ENCODE results near the gene SOX8. TPM values are rescaled to one million over a fixed set of nuclear protein-coding genes. Genes with fewer than 3 reads are reported as not detected.

Gene SOX8
- total RNA-seq, 1 experiment from 2014 or later = 5.2 TPM

GRCh38 chr16:964356-965035 is 17.1 kb upstream of the SOX8 start (continued):
- TF ChIP-seq ELF1 (IDR thresholded peaks at IDR 0.05; ENCODE audit: borderline replicate concordance, low read depth) (no peak), EZH2phosphoT487 (IDR thresholded peaks at IDR 0.05; ENCODE audit: borderline replicate concordance) (no peak), POLR2AphosphoS5 (IDR thresholded peaks at IDR 0.05; ENCODE audit: low read depth, low read length) (no peak)

GRCh38 chr16:965036-965395 is 16.6 kb upstream of the SOX8 start:
- CTCF ChIA-PET = no interaction called here

More at GRCh38 chr16:965036-965395, 16.6 kb upstream of the SOX8 start:
- Histone ChIP-seq H4K20me1 (ENCODE audit: insufficient read depth) (no peaks in the 10 kb centered on the region), H3K9me3 (ENCODE audit: control insufficient read depth in 1 of 2, insufficient read depth in 1 of 2, low read depth in 1 of 2, low read length in 2 of 2) (no peaks in the 10 kb centered on the region; a peak in 1 of 4 replicates), H3K27me3 (ENCODE audit: insufficient read depth, low read length) (no peaks in the 10 kb centered on the region), H3K4me1 (ENCODE audit: control insufficient read depth in 1 of 2, insufficient read depth in 2 of 2, low read length in 2 of 2) (peaks cover 14 to 16% of the 10 kb centered on the region in 2 experiments), H3K9ac (ENCODE audit: low read length) (no peak overlapping the region), H3K79me2 (ENCODE audit: insufficient read depth, low read length) (peaks cover 8% of the 10 kb centered on the region; the same call in 1 of the 2 replicates), H3K4me3 (replicated peaks in 1 of 2; ENCODE audit: low read depth in 1 of 2, low read length in 2 of 2) (no peak overlapping the region), H3K4me2 (ENCODE audit: low read length) (no peak overlapping the region), H3K9me2 (ENCODE audit: insufficient read depth) (no peaks in the 10 kb centered on the region), H3K36me3 (ENCODE audit: control insufficient read depth in 1 of 2, insufficient read depth in 2 of 2, low read length in 2 of 2) (peaks cover 0 to 10% of the 10 kb centered on the region in 2 experiments; a peak in 1 of 4 replicates), H3K27ac (ENCODE audit: low read depth, low read length) (no peak overlapping the region), H2AFZ (ENCODE audit: low read depth, low read length, poor library complexity, severe bottlenecking) (no peak overlapping the region)
- no TSS peak for BruUV-seq (replicated peaks)
- intact Hi-C loops (cut with micrococcal nuclease) = no loop called here
- ChIA-PET RAD21 (ENCODE audit: low non-redundant PET in 1 of 2, low total read pairs in 2 of 2, uncharacterized antibody in 2 of 2, unreplicated experiment in 2 of 2) (no interaction called here), POLR2A (interaction anchor here (0.8 kb wide), 1 partner anchor 16 kb away, joined by 4 read pairs; the partner anchor contains the start of gene SOX8)
- ATAC-seq = no peak
- TF ChIP-seq YY1 (IDR thresholded peaks at IDR 0.05; ENCODE audit: extremely low read depth, insufficient replicate concordance, low read depth, low read length) (no peak), TCF7L2 (IDR thresholded peaks at IDR 0.05; ENCODE audit: borderline replicate concordance, extremely low read depth, insufficient read depth, insufficient read length) (no peak), EZH2phosphoT487 (IDR thresholded peaks at IDR 0.05; ENCODE audit: borderline replicate concordance) (no peak), POLR2AphosphoS5 (IDR thresholded peaks at IDR 0.05; ENCODE audit: low read depth, low read length) (no peak), EGR1 (IDR thresholded peaks at IDR 0.05; ENCODE audit: low read depth) (no peak), REST (IDR thresholded peaks at IDR 0.05; ENCODE audit: low read depth) (no peak)
- TF ChIP-seq, protein P1, sequence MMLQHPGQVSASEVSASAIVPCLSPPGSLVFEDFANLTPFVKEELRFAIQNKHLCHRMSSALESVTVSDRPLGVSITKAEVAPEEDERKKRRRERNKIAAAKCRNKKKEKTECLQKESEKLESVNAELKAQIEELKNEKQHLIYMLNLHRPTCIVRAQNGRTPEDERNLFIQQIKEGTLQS (IDR thresholded peaks at IDR 0.05) = no peak
- no peak for DNase-seq (ENCODE audit: low read depth, low spot score)
